ENCODE data around the gene PACSIN2.

DNA sequence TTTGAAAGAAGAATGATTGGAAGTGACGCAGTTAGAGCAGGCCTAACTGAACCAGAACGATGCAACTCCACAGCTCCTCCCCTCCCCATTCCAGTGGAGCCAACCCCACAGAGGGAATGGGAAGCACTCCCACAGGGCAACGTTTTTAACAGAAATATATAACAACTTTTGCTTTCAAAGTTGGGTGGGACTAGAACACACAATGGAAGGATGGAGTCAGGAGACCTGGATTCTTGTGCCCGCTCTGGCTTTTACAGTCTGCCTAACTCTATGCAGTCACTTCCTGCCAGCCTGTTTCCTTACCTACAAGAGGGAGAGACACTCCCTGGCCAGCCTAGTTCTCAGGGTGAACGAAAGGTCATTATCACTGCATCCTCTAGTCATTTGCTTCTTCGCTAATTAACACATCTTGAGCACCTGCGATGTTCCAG is 75.5 kb downstream of the PACSIN2 start:
- no peak for TF ChIP-seq ARNTL (CRISPR knock-in tag; IDR thresholded peaks at IDR 0.05)
- no peak for TF ChIP-seq NR2F6 (IDR thresholded peaks at IDR 0.05)
- no peak for TF ChIP-seq NR2F6 (CRISPR knock-in tag; IDR thresholded peaks at IDR 0.05)
- no peak for TF ChIP-seq ZKSCAN5 (CRISPR knock-in tag; IDR thresholded peaks at IDR 0.05)
- TF ChIP-seq ARID3A (IDR thresholded peaks at IDR 0.05; ENCODE audit: low read depth, low read length): no peak
- no peak for TF ChIP-seq FOXP1 (IDR thresholded peaks at IDR 0.05)
- no peak for TF ChIP-seq FOXP1 (CRISPR knock-in tag; IDR thresholded peaks at IDR 0.05)
- no peak for TF ChIP-seq SOX6 (IDR thresholded peaks at IDR 0.05)
- no peak for TF ChIP-seq SOX6 (CRISPR knock-in tag; IDR thresholded peaks at IDR 0.05)
- TF ChIP-seq CREB1 (IDR thresholded peaks at IDR 0.05): no peak
- no peak for TF ChIP-seq CREB1 (CRISPR knock-in tag; IDR thresholded peaks at IDR 0.05)
- no peak for TF ChIP-seq CTCF (CRISPR knock-in tag; IDR thresholded peaks at IDR 0.05)
- TF ChIP-seq KLF9 (CRISPR knock-in tag; IDR thresholded peaks at IDR 0.05; ENCODE audit: low read depth): no peak
